ENCODE results near the gene KDM4D. TPM values are rescaled to one million over a fixed set of nuclear protein-coding genes. Genes with fewer than 3 reads are reported as not detected.
"Not testable (repeated sequence)": the region's sequence is repeated elsewhere in the genome, so short reads cannot be mapped to it uniquely, and the experiment has no call there.

Gene KDM4D
- total and polyA plus RNA-seq, 9 donors: 1.0 to 1.6 (median 1.3) TPM

DNA sequence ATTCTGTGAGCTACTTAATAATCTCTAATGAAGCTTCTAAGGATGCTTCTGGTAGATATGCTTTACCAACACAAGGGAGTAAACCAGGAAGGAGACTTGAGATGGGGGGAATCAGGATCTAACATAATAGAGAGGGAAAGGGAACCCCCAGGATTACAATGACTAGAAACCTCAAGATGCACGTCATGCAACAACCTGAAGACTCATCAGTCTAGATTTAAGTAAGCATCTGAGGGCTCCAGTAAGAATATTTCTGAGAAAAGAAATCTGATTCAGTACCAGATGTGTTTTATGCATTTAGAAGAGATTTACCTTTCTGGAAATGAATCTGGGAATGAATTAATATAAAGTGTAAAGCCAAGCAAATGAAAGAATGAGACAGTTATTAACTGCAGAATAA is 15.2 kb downstream of the KDM4D start:
- no peak overlapping the region for H3K27ac ChIP-seq (ENCODE audit: low read length)
- no peaks in the 10 kb centered on the region for H3K27me3 ChIP-seq (ENCODE audit: control insufficient read depth, insufficient read depth, low read length)
- H3K4me1 ChIP-seq (ENCODE audit: control insufficient read depth, insufficient read depth, low read length): no peaks in the 10 kb centered on the region
- H3K36me3 ChIP-seq (ENCODE audit: control insufficient read depth, insufficient read depth, low read length): no peaks in the 10 kb centered on the region
- no peak for DNase-seq
- H3K4me3 ChIP-seq (ENCODE audit: low read length): no peak overlapping the region
- WGBS (ENCODE audit: insufficient coverage): no CpG with 5 or more reads among the region's 1 CpG
- H3K9me3 ChIP-seq (replicated peaks; ENCODE audit: control insufficient read depth, low read depth, low read length): no peaks in the 10 kb centered on the region

DNA sequence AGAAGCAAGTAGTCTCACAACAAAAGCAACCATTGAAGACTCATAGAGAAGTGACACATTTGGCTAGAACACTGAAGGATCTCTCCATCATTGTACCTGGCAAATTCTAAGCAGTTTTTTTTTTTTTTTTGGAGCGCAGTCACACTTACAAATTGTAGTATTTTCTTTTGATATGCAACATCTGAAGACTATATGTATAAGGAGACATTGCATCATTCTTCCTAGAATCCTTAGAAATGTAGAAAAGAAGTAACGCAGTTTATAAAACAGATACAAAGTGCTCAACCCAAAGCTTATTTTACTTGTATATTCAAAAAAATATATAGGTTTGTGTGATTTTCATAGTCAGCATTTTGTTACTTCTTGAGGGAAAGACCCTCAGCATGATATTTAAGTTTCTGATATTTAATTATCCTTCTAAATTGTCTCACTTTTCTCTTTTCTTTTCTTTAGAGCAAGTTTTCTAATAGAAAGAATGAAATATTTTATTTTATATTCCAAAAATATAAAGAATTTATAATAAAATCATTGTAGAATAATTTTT is 20.0 kb downstream of the KDM4D start:
- no peak for DNase-seq
- Histone ChIP-seq H3K4me3 (ENCODE audit: low read length) (no peak overlapping the region), H3K36me3 (ENCODE audit: control insufficient read depth, insufficient read depth, low read length) (no peaks in the 10 kb centered on the region), H3K9me3 (replicated peaks; ENCODE audit: control insufficient read depth, low read depth, low read length) (no peaks in the 10 kb centered on the region), H3K27ac (ENCODE audit: low read length) (no peak overlapping the region), H3K27me3 (ENCODE audit: control insufficient read depth, insufficient read depth, low read length) (no peaks in the 10 kb centered on the region), H3K4me1 (ENCODE audit: control insufficient read depth, insufficient read depth, low read length) (no peaks in the 10 kb centered on the region)
- WGBS (ENCODE audit: insufficient coverage): no CpG with 5 or more reads among the region's 2 CpGs

DNA sequence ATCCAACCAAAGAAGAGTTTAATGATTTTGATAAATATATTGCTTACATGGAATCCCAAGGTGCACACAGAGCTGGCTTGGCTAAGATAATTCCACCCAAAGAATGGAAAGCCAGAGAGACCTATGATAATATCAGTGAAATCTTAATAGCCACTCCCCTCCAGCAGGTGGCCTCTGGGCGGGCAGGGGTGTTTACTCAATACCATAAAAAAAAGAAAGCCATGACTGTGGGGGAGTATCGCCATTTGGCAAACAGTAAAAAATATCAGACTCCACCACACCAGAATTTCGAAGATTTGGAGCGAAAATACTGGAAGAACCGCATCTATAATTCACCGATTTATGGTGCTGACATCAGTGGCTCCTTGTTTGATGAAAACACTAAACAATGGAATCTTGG is 23.9 kb downstream of the KDM4D start:
- Histone ChIP-seq H3K27me3 (ENCODE audit: control insufficient read depth, insufficient read depth, low read length) (no peaks in the 10 kb centered on the region), H3K9me3 (replicated peaks; ENCODE audit: control insufficient read depth, low read depth, low read length) (no peaks in the 10 kb centered on the region), H3K4me1 (ENCODE audit: control insufficient read depth, insufficient read depth, low read length) (no peaks in the 10 kb centered on the region), H3K36me3 (ENCODE audit: control insufficient read depth, insufficient read depth, low read length) (no peaks in the 10 kb centered on the region), H3K4me3 (ENCODE audit: low read length) (no peak overlapping the region), H3K27ac (ENCODE audit: low read length) (no peak overlapping the region)
- WGBS (ENCODE audit: insufficient coverage): 100% methylated on average over 2 of the region's 6 CpGs
- no peak for DNase-seq

DNA sequence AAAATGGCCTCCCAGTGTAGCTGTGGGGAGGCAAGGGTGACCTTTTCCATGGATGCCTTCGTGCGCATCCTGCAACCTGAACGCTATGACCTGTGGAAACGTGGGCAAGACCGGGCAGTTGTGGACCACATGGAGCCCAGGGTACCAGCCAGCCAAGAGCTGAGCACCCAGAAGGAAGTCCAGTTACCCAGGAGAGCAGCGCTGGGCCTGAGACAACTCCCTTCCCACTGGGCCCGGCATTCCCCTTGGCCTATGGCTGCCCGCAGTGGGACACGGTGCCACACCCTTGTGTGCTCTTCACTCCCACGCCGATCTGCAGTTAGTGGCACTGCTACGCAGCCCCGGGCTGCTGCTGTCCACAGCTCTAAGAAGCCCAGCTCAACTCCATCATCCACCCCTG is 24.8 kb downstream of the KDM4D start:
- no peak for DNase-seq
- no peaks in the 10 kb centered on the region for H3K36me3 ChIP-seq (ENCODE audit: control insufficient read depth, insufficient read depth, low read length)
- no peaks in the 10 kb centered on the region for H3K27me3 ChIP-seq (ENCODE audit: control insufficient read depth, insufficient read depth, low read length)
- 92% methylated on average over 13 of the region's 13 CpGs for WGBS (ENCODE audit: insufficient coverage)
- no peak overlapping the region for H3K27ac ChIP-seq (ENCODE audit: low read length)
- H3K4me3 ChIP-seq (ENCODE audit: low read length): no peak overlapping the region
- H3K9me3 ChIP-seq (replicated peaks; ENCODE audit: control insufficient read depth, low read depth, low read length): no peaks in the 10 kb centered on the region
- no peaks in the 10 kb centered on the region for H3K4me1 ChIP-seq (ENCODE audit: control insufficient read depth, insufficient read depth, low read length)

DNA sequence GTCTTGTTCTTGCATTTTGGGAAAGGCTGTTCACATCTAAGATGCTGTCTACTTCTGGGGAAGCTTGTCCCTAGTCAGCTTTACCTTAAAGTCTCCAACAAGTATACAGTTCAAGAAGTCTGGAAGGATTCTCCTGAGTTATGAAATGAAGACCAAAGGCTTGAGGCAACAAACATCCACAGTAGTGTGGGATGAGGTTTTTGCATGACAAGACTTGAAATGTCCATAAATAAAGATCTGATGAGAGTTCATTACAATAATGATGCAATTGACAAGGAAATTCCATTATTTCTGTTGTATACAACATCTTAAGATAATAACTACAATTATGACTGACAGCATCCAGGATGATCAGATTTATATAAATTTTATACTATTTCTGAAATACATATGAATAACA is 30.2 kb downstream of the KDM4D start:
- no peak overlapping the region for H3K4me3 ChIP-seq (ENCODE audit: low read length)
- DNase-seq: no peak
- no peaks in the 10 kb centered on the region for H3K27me3 ChIP-seq (ENCODE audit: control insufficient read depth, insufficient read depth, low read length)
- no peaks in the 10 kb centered on the region for H3K9me3 ChIP-seq (replicated peaks; ENCODE audit: control insufficient read depth, low read depth, low read length)
- H3K36me3 ChIP-seq (ENCODE audit: control insufficient read depth, insufficient read depth, low read length): no peaks in the 10 kb centered on the region
- H3K27ac ChIP-seq (ENCODE audit: low read length): no peak overlapping the region
- no peaks in the 10 kb centered on the region for H3K4me1 ChIP-seq (ENCODE audit: control insufficient read depth, insufficient read depth, low read length)

DNA sequence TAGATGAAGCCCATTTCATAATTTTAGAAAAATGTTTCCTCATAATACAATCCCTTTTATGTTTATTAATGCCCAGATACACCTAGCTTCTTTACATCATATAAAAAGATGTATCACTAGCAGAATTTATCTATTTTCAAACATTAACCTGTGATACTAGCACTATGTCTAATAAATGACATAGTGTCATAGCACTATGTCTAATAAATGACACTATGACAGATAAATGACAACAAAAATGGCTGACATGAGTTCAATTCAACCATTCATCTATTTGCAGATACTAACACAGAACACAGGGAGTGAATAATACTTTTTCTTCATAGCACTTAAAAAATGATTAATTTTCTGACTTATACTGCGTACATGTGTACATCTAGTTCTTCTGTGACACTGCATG is 32.1 kb downstream of the KDM4D start:
- Histone ChIP-seq H3K27ac (ENCODE audit: low read length) (no peak overlapping the region), H3K9me3 (replicated peaks; ENCODE audit: control insufficient read depth, low read depth, low read length) (no peaks in the 10 kb centered on the region), H3K4me3 (ENCODE audit: low read length) (no peak overlapping the region), H3K4me1 (ENCODE audit: control insufficient read depth, insufficient read depth, low read length) (no peaks in the 10 kb centered on the region), H3K27me3 (ENCODE audit: control insufficient read depth, insufficient read depth, low read length) (no peaks in the 10 kb centered on the region), H3K36me3 (ENCODE audit: control insufficient read depth, insufficient read depth, low read length) (no peaks in the 10 kb centered on the region)
- no CpG with 5 or more reads among the region's 1 CpG for WGBS (ENCODE audit: insufficient coverage)
- DNase-seq: no peak

DNA sequence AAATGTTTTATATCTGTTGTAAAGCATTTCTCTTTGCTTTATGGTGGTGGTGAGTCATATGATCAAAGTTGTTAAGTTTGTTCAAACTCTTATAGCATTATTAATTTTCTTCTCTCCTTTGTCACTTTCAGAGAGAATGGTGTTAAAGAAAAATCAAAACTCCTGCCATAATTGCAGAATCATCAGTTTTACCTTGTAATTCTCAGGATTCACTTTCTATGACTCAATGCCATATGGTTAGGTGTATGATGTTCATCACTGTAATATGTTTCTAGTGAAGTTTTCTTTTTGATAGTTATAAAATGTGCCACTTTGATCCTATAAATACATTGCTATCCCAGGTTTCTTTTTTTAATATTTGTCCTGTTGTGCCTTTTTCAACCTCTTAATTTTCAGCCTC is 37.9 kb downstream of the KDM4D start:
- H3K27me3 ChIP-seq (ENCODE audit: control insufficient read depth, insufficient read depth, low read length): no peaks in the 10 kb centered on the region
- H3K36me3 ChIP-seq (ENCODE audit: control insufficient read depth, insufficient read depth, low read length): no peaks in the 10 kb centered on the region
- H3K4me3 ChIP-seq (ENCODE audit: low read length): no peak overlapping the region
- no peaks in the 10 kb centered on the region for H3K4me1 ChIP-seq (ENCODE audit: control insufficient read depth, insufficient read depth, low read length)
- no peak for DNase-seq
- no peak overlapping the region for H3K27ac ChIP-seq (ENCODE audit: low read length)
- no peaks in the 10 kb centered on the region for H3K9me3 ChIP-seq (replicated peaks; ENCODE audit: control insufficient read depth, low read depth, low read length)

DNA sequence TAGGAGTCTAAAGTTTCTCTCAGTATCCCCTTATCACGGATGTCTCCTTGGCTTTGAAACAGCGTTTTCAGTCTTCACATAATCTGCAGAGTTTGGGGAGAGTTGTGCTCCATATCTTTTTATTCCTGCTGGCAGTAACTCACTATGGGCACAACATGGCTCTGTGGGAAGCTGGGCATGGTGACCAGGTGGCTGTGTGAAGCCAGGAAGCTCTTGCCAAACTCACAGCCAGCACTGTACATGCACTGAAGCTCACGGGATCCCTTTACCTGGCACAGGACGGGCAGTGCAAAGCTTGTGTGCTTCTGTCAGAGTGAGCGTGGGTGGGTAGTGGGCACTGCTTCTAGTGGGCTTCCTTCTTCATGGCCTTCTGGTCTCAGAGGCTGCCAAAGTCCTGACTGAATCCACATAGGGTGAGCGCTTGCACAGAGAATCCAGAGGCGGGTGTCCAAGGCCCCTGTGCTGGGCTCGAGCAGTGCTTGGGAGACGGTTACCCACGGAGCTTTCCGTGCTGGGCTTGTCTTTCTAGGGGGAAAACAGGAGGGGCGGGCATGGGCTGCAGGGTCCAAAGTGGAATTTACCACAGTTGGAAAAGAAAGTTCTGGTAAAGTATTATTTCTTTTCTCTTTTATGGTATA is 40.8 kb downstream of the KDM4D start:
- no peaks in the 10 kb centered on the region for H3K9me3 ChIP-seq (replicated peaks; ENCODE audit: control insufficient read depth, low read depth, low read length)
- no peak overlapping the region for H3K27ac ChIP-seq (ENCODE audit: low read length)
- no peaks in the 10 kb centered on the region for H3K36me3 ChIP-seq (ENCODE audit: control insufficient read depth, insufficient read depth, low read length)
- H3K4me1 ChIP-seq (ENCODE audit: control insufficient read depth, insufficient read depth, low read length): no peaks in the 10 kb centered on the region
- 70% methylated on average over 5 of the region's 12 CpGs for whole genome bisulfite sequencing (ENCODE audit: insufficient coverage)
- H3K4me3 ChIP-seq (ENCODE audit: low read length): no peak overlapping the region
- H3K27me3 ChIP-seq (ENCODE audit: control insufficient read depth, insufficient read depth, low read length): no peaks in the 10 kb centered on the region
- DNase-seq: no peak

DNA sequence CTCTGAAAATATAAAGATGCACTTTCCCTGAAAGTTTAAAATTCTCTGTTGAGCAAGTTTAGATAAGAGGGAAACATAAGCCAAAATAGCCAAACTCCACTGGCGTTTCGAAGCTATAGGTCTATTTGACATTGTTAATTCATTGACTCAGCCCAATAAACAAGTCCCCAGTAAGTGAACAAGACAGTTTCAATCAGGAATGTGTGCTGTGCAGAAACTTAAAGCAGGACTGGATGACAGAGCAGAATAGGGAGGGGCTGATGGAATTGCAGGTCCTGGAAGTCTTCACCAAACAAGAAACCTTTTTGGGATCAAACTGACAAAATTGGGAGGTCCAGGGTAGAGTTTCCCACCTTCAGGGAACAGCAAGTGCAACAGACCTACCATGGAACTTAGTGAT is 42.6 kb downstream of the KDM4D start:
- DNase-seq: no peak
- no peaks in the 10 kb centered on the region for H3K4me1 ChIP-seq (ENCODE audit: control insufficient read depth, insufficient read depth, low read length)
- no peak overlapping the region for H3K4me3 ChIP-seq (ENCODE audit: low read length)
- no peaks in the 10 kb centered on the region for H3K27me3 ChIP-seq (ENCODE audit: control insufficient read depth, insufficient read depth, low read length)
- H3K9me3 ChIP-seq (replicated peaks; ENCODE audit: control insufficient read depth, low read depth, low read length): no peaks in the 10 kb centered on the region
- no CpG with 5 or more reads among the region's 2 CpGs for WGBS (ENCODE audit: insufficient coverage)
- H3K36me3 ChIP-seq (ENCODE audit: control insufficient read depth, insufficient read depth, low read length): no peaks in the 10 kb centered on the region
- no peak overlapping the region for H3K27ac ChIP-seq (ENCODE audit: low read length)

DNA sequence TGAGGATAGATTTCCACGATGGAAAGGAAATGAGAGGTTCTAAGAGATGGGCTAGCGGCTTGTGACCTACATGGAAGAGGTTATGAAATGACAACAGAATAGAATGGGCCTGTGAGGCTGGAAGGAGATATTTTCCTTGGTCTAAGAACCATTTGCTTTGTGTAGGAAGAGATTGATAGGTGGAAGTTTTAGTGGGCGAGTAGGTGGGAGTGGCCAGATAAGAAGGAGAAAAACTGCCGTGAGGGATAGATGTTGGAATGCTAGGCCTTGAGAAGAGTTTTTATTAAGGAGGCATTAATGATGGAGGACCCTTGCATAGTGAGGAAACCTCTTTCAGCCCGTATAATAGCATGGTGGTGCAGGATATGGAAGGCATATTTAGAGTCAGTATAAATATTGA is 48.0 kb downstream of the KDM4D start:
- not testable (repeated sequence) for H3K27me3 ChIP-seq (ENCODE audit: control insufficient read depth, insufficient read depth, low read length); H3K4me3 ChIP-seq (ENCODE audit: low read length); H3K27ac ChIP-seq (ENCODE audit: low read length); H3K4me1 ChIP-seq (ENCODE audit: control insufficient read depth, insufficient read depth, low read length); H3K9me3 ChIP-seq (replicated peaks; ENCODE audit: control insufficient read depth, low read depth, low read length); H3K36me3 ChIP-seq (ENCODE audit: control insufficient read depth, insufficient read depth, low read length); DNase-seq
- 86% methylated on average over 5 of the region's 5 CpGs for WGBS (ENCODE audit: insufficient coverage)

DNA sequence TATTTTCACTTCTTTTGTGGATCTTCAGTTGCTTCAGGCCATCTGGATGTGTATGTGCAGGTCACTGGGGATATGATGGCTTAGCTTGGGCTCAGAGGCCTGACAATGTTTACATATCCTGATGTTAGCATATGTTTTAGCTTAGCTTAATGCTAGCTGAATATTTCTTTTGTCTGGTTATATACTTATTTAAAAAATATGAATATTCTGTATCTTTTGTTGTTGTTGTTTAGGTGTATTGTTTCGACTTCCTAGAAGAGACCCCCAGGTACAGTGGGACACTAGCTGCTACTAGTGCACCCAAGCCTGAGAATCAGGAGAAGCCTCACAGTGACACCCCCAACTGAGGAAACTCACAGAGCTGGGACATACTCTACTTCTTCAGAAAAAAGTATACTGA is 51.4 kb downstream of the KDM4D start, which contains the start of gene KDM4E:
Gene KDM4E (plus strand): TSS at position 301 of the 400 bp plus-strand sequence. CDS start 300 bp downstream, outside the sequence.
- no peaks in the 10 kb centered on the region for H3K27me3 ChIP-seq (ENCODE audit: control insufficient read depth, insufficient read depth, low read length)
- WGBS (ENCODE audit: insufficient coverage): no CpG with 5 or more reads among the region's 1 CpG

More for the DNA sequence above, 51.4 kb downstream of the KDM4D start, which contains the start of gene KDM4E:
- DNase-seq: no peak
- Histone ChIP-seq H3K36me3 (ENCODE audit: control insufficient read depth, insufficient read depth, low read length) (no peaks in the 10 kb centered on the region), H3K9me3 (replicated peaks; ENCODE audit: control insufficient read depth, low read depth, low read length) (no peaks in the 10 kb centered on the region), H3K4me1 (ENCODE audit: control insufficient read depth, insufficient read depth, low read length) (no peaks in the 10 kb centered on the region), H3K27ac (ENCODE audit: low read length) (no peak within 1 kb of the TSS), H3K4me3 (ENCODE audit: low read length) (no peak within 1 kb of the TSS)

Data from muscle of leg (tissue), 11 donors.